GM23248 (cell line): ENCODE results near the gene OR51B2. TPM values are rescaled to one million over a fixed set of nuclear protein-coding genes. Genes with fewer than 3 reads are reported as not detected.

Experiments used
- DNase-seq: peaks from one replicate; pipeline ENCODE4 v3.0.0-alpha.2; 2015
- H2AFZ ChIP-seq: fragments of 200-600 bp; sonication (generic); 2 replicates; pipeline ENCODE4 v1.6.1; 2016; ENCODE audit warnings: antibody characterized with exemption
- H3F3A ChIP-seq: fragments of 200-600 bp; sonication (generic); 2 replicates; pipeline ENCODE4 v1.6.1; 2016; ENCODE audit warnings: mild to moderate bottlenecking, antibody characterized with exemption, mixed run types; ENCODE audit not compliant: insufficient read depth
- H3K27ac ChIP-seq: fragments of 200-600 bp; sonication (generic); 2 replicates; pipeline ENCODE4 v1.5.1; 2016; ENCODE audit warnings: mild to moderate bottlenecking
- H3K27me3 ChIP-seq: fragments of 200-600 bp; sonication (generic); replicated peaks from 2 replicates; pipeline ENCODE4 v1.6.1; 2016; ENCODE audit warnings: mild to moderate bottlenecking; ENCODE audit not compliant: insufficient read depth
- H3K36me3 ChIP-seq: fragments of 200-600 bp; sonication (generic); 2 replicates; pipeline ENCODE4 v1.6.1; 2016; ENCODE audit warnings: low read depth, mild to moderate bottlenecking
- H3K4me1 ChIP-seq: fragments of 200-600 bp; sonication (generic); 2 replicates; pipeline ENCODE4 v1.6.1; 2016; ENCODE audit warnings: mild to moderate bottlenecking; ENCODE audit not compliant: insufficient read depth
- H3K4me2 ChIP-seq: fragments of 200-600 bp; sonication (generic); one replicate; pipeline ENCODE4 v1.6.1; 2016; ENCODE audit warnings: mild to moderate bottlenecking; ENCODE audit not compliant: unreplicated experiment
- H3K4me3 ChIP-seq: fragments of 200-600 bp; sonication (generic); 2 replicates; pipeline ENCODE4 v1.5.1; 2016; ENCODE audit warnings: mild to moderate bottlenecking
- H3K79me2 ChIP-seq: fragments of 200-600 bp; sonication (generic); 2 replicates; pipeline ENCODE4 v1.6.1; 2016; ENCODE audit warnings: mild to moderate bottlenecking; ENCODE audit not compliant: insufficient read depth
- H3K9ac ChIP-seq: fragments of 200-600 bp; sonication (generic); 2 replicates; pipeline ENCODE4 v1.6.1; 2016; ENCODE audit warnings: mild to moderate bottlenecking
- H3K9me2 ChIP-seq: fragments of 200-600 bp; sonication (generic); 2 replicates; pipeline ENCODE4 v1.6.1; 2016; ENCODE audit warnings: mixed run types, mild to moderate bottlenecking, moderate library complexity; ENCODE audit not compliant: insufficient read depth
- H3K9me3 ChIP-seq: fragments of 200-600 bp; sonication (generic); one replicate; pipeline ENCODE4 v1.6.1; 2017; ENCODE audit warnings: low read depth
- H4K20me1 ChIP-seq: fragments of 200-600 bp; sonication (generic); 2 replicates; pipeline ENCODE4 v1.6.0; 2016; ENCODE audit not compliant: insufficient read depth
- EZH2 ChIP-seq: fragments of 200-600 bp; sonication (generic); IDR thresholded peaks from 2 replicates; pipeline ENCODE4 v1.6.1; 2018; ENCODE audit warnings: antibody characterized with exemption, mild to moderate bottlenecking; ENCODE audit not compliant: insufficient read depth, poor library complexity, severe bottlenecking
- EZH2phosphoT487 ChIP-seq: fragments of 200-600 bp; sonication (generic); IDR thresholded peaks from 2 replicates; pipeline ENCODE4 v1.6.1; 2018; ENCODE audit warnings: antibody characterized with exemption, moderate library complexity, mild to moderate bottlenecking, low read depth; ENCODE audit not compliant: insufficient read depth
- WGBS, 2 experiments: methylation state at CpG; one replicate each; pipeline ENCODE4 v1.1.6; 2015 to 2017; ENCODE audit warnings: low lambda C conversion rate in 2 of 2, low coverage in 1 of 2; ENCODE audit errors: missing lambda C conversion rate in 2 of 2; 5-methylcytosine and 5-hydroxymethylcytosine counted together
- in situ Hi-C: fragments of 300-500 bp; cut with MboI; formaldehyde crosslinking; loops from 2 replicates; pipeline ENCODE4 v1.15.0; 2020
- polyA plus RNA-seq: library from polyadenylated mRNA; unstranded; fragments of >200 nt; fragmentation: Nextera tagmentation; extraction: Ambion mirVana; gene quantifications from 2 replicates; pipeline ENCODE4 v1.2.1, GENCODE V29; 2016
- total RNA-seq: library from RNA; depleted of rRNA; stranded (reverse); fragments of >200 nt; shearing (Covaris generic); gene quantifications from 2 replicates; pipeline ENCODE4 v1.2.3, GENCODE V29; 2014

OR51B2 gene
- total and polyA plus RNA-seq, 2 experiments from 2014 or later: not detected

DNA sequence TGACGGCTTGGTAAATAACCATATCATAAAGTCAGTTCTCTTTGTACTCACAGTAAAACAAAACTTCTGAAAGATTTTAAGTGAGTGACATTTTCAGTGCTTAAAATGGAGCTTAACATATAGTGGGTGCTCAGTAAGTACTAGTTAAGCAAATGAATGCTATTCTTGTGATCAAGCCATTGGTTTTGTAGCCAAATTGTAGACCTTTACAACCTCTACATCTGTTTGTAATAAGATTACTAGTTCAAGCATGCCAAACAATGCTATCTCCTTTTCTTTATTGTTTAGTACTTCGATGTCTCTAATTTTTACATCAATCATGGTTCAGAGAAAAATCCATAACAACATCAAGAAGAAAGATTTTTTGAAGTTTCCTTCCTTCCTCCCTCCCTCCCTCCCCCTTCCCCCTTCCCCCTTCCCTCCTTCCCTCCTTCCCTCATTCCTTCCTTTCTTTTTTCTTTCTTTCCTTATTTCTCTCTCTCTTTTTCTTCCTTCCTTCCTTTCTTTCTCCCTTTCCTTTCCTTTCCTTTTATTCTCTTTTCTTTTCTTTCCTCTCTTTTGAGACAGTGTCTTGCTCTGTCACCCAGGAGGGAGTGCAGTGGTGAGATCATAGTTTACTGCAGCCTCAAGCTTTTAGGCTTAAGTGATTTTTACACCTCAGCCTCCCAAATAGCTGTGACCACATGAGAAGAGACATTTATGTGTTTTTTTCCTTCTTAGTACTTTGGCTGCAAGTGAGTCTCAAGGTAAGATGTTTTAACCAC is 16.7 kb downstream of the OR51B2 start:
- no peak for DNase-seq
- H3K9me3 ChIP-seq: no peaks in the 10 kb centered on the region
- H3K9ac ChIP-seq: no peak overlapping the region
- H3K4me3 ChIP-seq: no peak overlapping the region
- no peaks in the 10 kb centered on the region for H3K36me3 ChIP-seq
- TF ChIP-seq EZH2phosphoT487: no peak
- TF ChIP-seq EZH2: no peak
- H2AFZ ChIP-seq: no peak overlapping the region
- no peaks in the 10 kb centered on the region for H4K20me1 ChIP-seq
- peaks cover 12% of the 10 kb centered on the region for H3K4me1 ChIP-seq
- in situ Hi-C loops: no loop called here
- H3F3A ChIP-seq: 0 out of 2 replicates have a peak, but pooled peaks cover 12% of the 10 kb centered on the region
- WGBS, 2 experiments: 57 to 70% methylated on average over 2 of the region's 2 CpGs
- no peaks in the 10 kb centered on the region for H3K79me2 ChIP-seq
- no peak overlapping the region for H3K27ac ChIP-seq
- 0 out of 2 replicates have a peak, but pooled peaks cover 4% of the 10 kb centered on the region for H3K9me2 ChIP-seq
- no peaks in the 10 kb centered on the region for H3K27me3 ChIP-seq
- H3K4me2 ChIP-seq: no peak overlapping the region

DNA sequence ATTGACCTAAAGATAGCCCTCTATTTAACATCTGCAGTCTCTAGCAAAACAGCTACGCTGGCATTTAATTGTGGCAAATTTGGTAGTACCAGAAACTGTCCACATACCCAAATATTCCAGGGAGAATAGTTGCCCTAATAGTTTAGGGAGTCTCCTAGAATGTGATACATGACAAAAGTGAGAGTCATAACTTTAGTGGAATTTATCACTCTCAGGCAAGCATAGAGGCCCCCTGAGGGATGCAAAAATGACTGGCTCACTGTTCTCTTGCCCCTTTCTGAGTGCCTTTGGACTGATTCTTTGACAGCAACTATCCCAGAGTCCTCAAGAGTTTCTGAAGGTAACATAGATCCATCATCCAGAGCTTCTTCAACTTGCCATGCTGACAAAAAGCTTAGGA is 20.1 kb downstream of the OR51B2 start:
- peak overlapping the region; percentile 20 for H3K27ac ChIP-seq
- H3K9me3 ChIP-seq: no peaks in the 10 kb centered on the region
- H3K9me2 ChIP-seq: 0 out of 2 replicates have a peak, but pooled peaks cover 4% of the 10 kb centered on the region
- in situ Hi-C loops: no loop called here
- no peaks in the 10 kb centered on the region for H4K20me1 ChIP-seq
- peak overlapping the region; percentile 55; the same call in 1 of the 2 replicates for H2AFZ ChIP-seq
- no peak overlapping the region for H3K9ac ChIP-seq
- H3K4me1 ChIP-seq: peaks cover 20% of the 10 kb centered on the region
- WGBS, 2 experiments: 89 to 97% methylated on average over 1 of the region's 1 CpG
- H3K4me2 ChIP-seq: peak overlapping the region; percentile 6
- DNase-seq: peak; percentile 60
- H3K27me3 ChIP-seq: no peaks in the 10 kb centered on the region
- no peak overlapping the region for H3K4me3 ChIP-seq
- no peaks in the 10 kb centered on the region for H3K36me3 ChIP-seq
- TF ChIP-seq EZH2phosphoT487 (no peak), EZH2 (no peak)
- 0 out of 2 replicates have a peak, but pooled peaks cover 20% of the 10 kb centered on the region for H3F3A ChIP-seq
- H3K79me2 ChIP-seq: no peaks in the 10 kb centered on the region

DNA sequence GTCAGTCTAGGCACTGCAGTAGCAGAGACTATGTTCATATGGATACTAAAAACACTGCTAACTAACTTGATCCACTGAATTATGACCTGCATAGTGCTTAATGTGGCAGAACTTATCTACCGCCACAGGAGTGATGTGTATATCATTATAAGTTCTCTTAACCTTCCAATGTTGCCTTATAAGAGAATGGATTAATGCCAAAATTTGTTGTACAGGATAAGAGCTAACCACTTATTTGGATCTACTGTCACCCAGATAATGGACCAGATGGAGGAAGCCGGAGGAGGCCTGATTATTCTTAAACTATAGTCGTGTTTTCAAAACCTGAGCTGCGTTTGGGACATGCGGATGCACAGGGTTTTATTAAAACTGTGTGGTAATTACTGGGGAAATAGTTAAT is 20.5 kb downstream of the OR51B2 start:
- no peaks in the 10 kb centered on the region for H3K36me3 ChIP-seq
- no peak for DNase-seq
- H3K4me3 ChIP-seq: no peak overlapping the region
- H3F3A ChIP-seq: 0 out of 2 replicates have a peak, but pooled peaks cover 20% of the 10 kb centered on the region
- no peak for TF ChIP-seq EZH2
- no peak for TF ChIP-seq EZH2phosphoT487
- no peak overlapping the region for H2AFZ ChIP-seq
- H3K79me2 ChIP-seq: no peaks in the 10 kb centered on the region
- 76% methylated on average over 5 of the region's 5 CpGs for WGBS, 2 experiments
- 0 out of 2 replicates have a peak, but pooled peaks cover 4% of the 10 kb centered on the region for H3K9me2 ChIP-seq
- H3K9me3 ChIP-seq: no peaks in the 10 kb centered on the region
- no peaks in the 10 kb centered on the region for H3K27me3 ChIP-seq
- peak overlapping the region; percentile 44 for H3K4me2 ChIP-seq
- H3K9ac ChIP-seq: no peak overlapping the region
- peak overlapping the region; percentile 20; the same call in 1 of the 2 replicates for H3K27ac ChIP-seq
- H3K4me1 ChIP-seq: peaks cover 20% of the 10 kb centered on the region
- in situ Hi-C loops: no loop called here
- no peaks in the 10 kb centered on the region for H4K20me1 ChIP-seq

DNA sequence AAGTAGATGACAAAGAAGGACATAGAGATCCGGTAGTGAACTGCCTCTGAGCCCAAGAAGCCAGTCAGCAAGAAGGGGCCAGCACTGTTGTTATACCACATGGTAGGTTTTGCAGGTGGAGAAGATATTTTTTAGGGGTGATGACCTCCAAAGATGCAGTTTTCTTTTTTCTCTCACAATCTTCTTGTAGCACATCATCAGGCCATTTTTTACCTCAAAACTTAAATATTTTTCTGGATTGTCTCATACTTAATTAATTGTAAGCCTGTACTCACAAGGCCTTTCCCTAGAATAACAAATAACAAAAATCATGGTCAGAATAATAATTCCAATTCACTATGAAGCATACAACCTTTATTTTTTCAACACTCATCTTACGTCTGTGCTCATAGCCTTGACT is 22.3 kb downstream of the OR51B2 start, which contains the start of gene OR51B4:
Gene OR51B4, minus strand, starts transcription at position 101 of the 400 bp plus-strand sequence. Its CDS starts 0 bp downstream, at position 101.
- no peaks in the 10 kb centered on the region for H3K9me2 ChIP-seq
- no peak for TF ChIP-seq EZH2
- no peak for TF ChIP-seq EZH2phosphoT487
- peaks cover 28% of the 10 kb centered on the region for H3K4me1 ChIP-seq
- H3K27me3 ChIP-seq: no peaks in the 10 kb centered on the region
- H3K27ac ChIP-seq: no peak within 1 kb of the TSS
- no peak within 1 kb of the TSS for H2AFZ ChIP-seq
- in situ Hi-C loops: no loop called here
- no peak for DNase-seq
- WGBS, 2 experiments: 78 to 79% methylated on average over 2 of the region's 2 CpGs
- H3K79me2 ChIP-seq: no peaks in the 10 kb centered on the region
- H3K4me3 ChIP-seq: no peak within 1 kb of the TSS
- no peak within 1 kb of the TSS for H3K4me2 ChIP-seq
- H3F3A ChIP-seq: 0 out of 2 replicates have a peak, but pooled peaks cover 20% of the 10 kb centered on the region
- H3K36me3 ChIP-seq: no peaks in the 10 kb centered on the region
- no peaks in the 10 kb centered on the region for H3K9me3 ChIP-seq
- H3K9ac ChIP-seq: no peak within 1 kb of the TSS
- H4K20me1 ChIP-seq: no peaks in the 10 kb centered on the region
